Measurements from ENCODE around the gene DIRAS3. TPM values are rescaled to one million over a fixed set of nuclear protein-coding genes. Genes with fewer than 3 reads are reported as not detected.
"Not testable (repeated sequence)": the region's sequence is repeated elsewhere in the genome, so short reads cannot be mapped to it uniquely, and the experiment has no call there.

Gene DIRAS3
- polyA plus RNA-seq (2012; ENCODE audit: missing spikeins), result not detected

GRCh38 chr1:68049941-68050878 is at the start of gene DIRAS3:
DIRAS3 (minus strand) TSS chr1:68050627; CDS start chr1:68047297, 3,330 bp downstream.
- DNase-seq (ENCODE audit: insufficient read length) (no peak), FAIRE-seq (no peak)
- TF ChIP-seq POLR2A (IDR thresholded peaks at IDR 0.05; ENCODE audit: low read depth, low read length) (no peak), TAF1 (IDR thresholded peaks at IDR 0.05; ENCODE audit: borderline replicate concordance, low read depth, low read length) (no peak), POLR2AphosphoS5 (IDR thresholded peaks at IDR 0.05; ENCODE audit: low read depth, low read length) (no peak)

GRCh38 chr1:68093737-68094136 is 43.3 kb upstream of the DIRAS3 start:
- DNase-seq (ENCODE audit: insufficient read length) (no peak), FAIRE-seq (no peak)
- TF ChIP-seq TAF1 (IDR thresholded peaks at IDR 0.05; ENCODE audit: borderline replicate concordance, low read depth, low read length), result no peak
- TF ChIP-seq POLR2A (IDR thresholded peaks at IDR 0.05; ENCODE audit: low read depth, low read length), result no peak
- TF ChIP-seq POLR2AphosphoS5 (IDR thresholded peaks at IDR 0.05; ENCODE audit: low read depth, low read length), result no peak

- FAIRE-seq, result no peak
- no peak for DNase-seq (ENCODE audit: insufficient read length)
- no peak for TF ChIP-seq POLR2AphosphoS5 (IDR thresholded peaks at IDR 0.05; ENCODE audit: low read depth, low read length)
- no peak for TF ChIP-seq POLR2A (IDR thresholded peaks at IDR 0.05; ENCODE audit: low read depth, low read length)
- no peak for TF ChIP-seq TAF1 (IDR thresholded peaks at IDR 0.05; ENCODE audit: borderline replicate concordance, low read depth, low read length)
Observed at GRCh38 chr1:68087184-68087583, 36.8 kb upstream of the DIRAS3 start.

GRCh38 chr1:68085752-68086151 is 35.3 kb upstream of the DIRAS3 start:
- TF ChIP-seq POLR2AphosphoS5 (IDR thresholded peaks at IDR 0.05; ENCODE audit: low read depth, low read length) (no peak), TAF1 (IDR thresholded peaks at IDR 0.05; ENCODE audit: borderline replicate concordance, low read depth, low read length) (no peak), POLR2A (IDR thresholded peaks at IDR 0.05; ENCODE audit: low read depth, low read length) (no peak)
- no peak for DNase-seq (ENCODE audit: insufficient read length)

GRCh38 chr1:68083686-68084085 is 33.3 kb upstream of the DIRAS3 start:
- no peak for FAIRE-seq
- DNase-seq (ENCODE audit: insufficient read length), result no peak
- TF ChIP-seq POLR2AphosphoS5 (IDR thresholded peaks at IDR 0.05; ENCODE audit: low read depth, low read length) (no peak), POLR2A (IDR thresholded peaks at IDR 0.05; ENCODE audit: low read depth, low read length) (no peak), TAF1 (IDR thresholded peaks at IDR 0.05; ENCODE audit: borderline replicate concordance, low read depth, low read length) (no peak)

More at GRCh38 chr1:68085752-68086151, 35.3 kb upstream of the DIRAS3 start:
- FAIRE-seq, result no peak

GRCh38 chr1:68081775-68082283 is 31.4 kb upstream of the DIRAS3 start:
- no peak for TF ChIP-seq POLR2AphosphoS5 (IDR thresholded peaks at IDR 0.05; ENCODE audit: low read depth, low read length)
- TF ChIP-seq POLR2A (IDR thresholded peaks at IDR 0.05; ENCODE audit: low read depth, low read length), result no peak
- TF ChIP-seq TAF1 (IDR thresholded peaks at IDR 0.05; ENCODE audit: borderline replicate concordance, low read depth, low read length), result no peak
- DNase-seq (ENCODE audit: insufficient read length) (no peak), FAIRE-seq (no peak)

- TF ChIP-seq POLR2AphosphoS5 (IDR thresholded peaks at IDR 0.05; ENCODE audit: low read depth, low read length) (no peak), TAF1 (IDR thresholded peaks at IDR 0.05; ENCODE audit: borderline replicate concordance, low read depth, low read length) (no peak), POLR2A (IDR thresholded peaks at IDR 0.05; ENCODE audit: low read depth, low read length) (no peak)
- DNase-seq (ENCODE audit: insufficient read length) (no peak), FAIRE-seq (no peak)
Observed at GRCh38 chr1:68078647-68079046, 28.2 kb upstream of the DIRAS3 start.

GRCh38 chr1:68074472-68074871 is 24.0 kb upstream of the DIRAS3 start:
- FAIRE-seq, result no peak
- TF ChIP-seq TAF1 (IDR thresholded peaks at IDR 0.05; ENCODE audit: borderline replicate concordance, low read depth, low read length) (no peak), POLR2A (IDR thresholded peaks at IDR 0.05; ENCODE audit: low read depth, low read length) (no peak), POLR2AphosphoS5 (IDR thresholded peaks at IDR 0.05; ENCODE audit: low read depth, low read length) (no peak)
- DNase-seq (ENCODE audit: insufficient read length), result no peak

GRCh38 chr1:68065766-68066165 is 15.3 kb upstream of the DIRAS3 start:
- FAIRE-seq, result no peak
- no peak for DNase-seq (ENCODE audit: insufficient read length)
- no peak for TF ChIP-seq POLR2AphosphoS5 (IDR thresholded peaks at IDR 0.05; ENCODE audit: low read depth, low read length)
- TF ChIP-seq POLR2A (IDR thresholded peaks at IDR 0.05; ENCODE audit: low read depth, low read length), result no peak
- TF ChIP-seq TAF1 (IDR thresholded peaks at IDR 0.05; ENCODE audit: borderline replicate concordance, low read depth, low read length), result no peak

GRCh38 chr1:68058053-68058452 is 7.6 kb upstream of the DIRAS3 start:
- FAIRE-seq; DNase-seq (ENCODE audit: insufficient read length): not testable (repeated sequence)

GRCh38 chr1:68057564-68057963 is 7.1 kb upstream of the DIRAS3 start:
- TF ChIP-seq POLR2A (IDR thresholded peaks at IDR 0.05; ENCODE audit: low read depth, low read length), result no peak
- no peak for TF ChIP-seq TAF1 (IDR thresholded peaks at IDR 0.05; ENCODE audit: borderline replicate concordance, low read depth, low read length)
- TF ChIP-seq POLR2AphosphoS5 (IDR thresholded peaks at IDR 0.05; ENCODE audit: low read depth, low read length), result no peak
- no peak for FAIRE-seq
- DNase-seq (ENCODE audit: insufficient read length), result no peak

- TF ChIP-seq POLR2A (IDR thresholded peaks at IDR 0.05; ENCODE audit: low read depth, low read length) (no peak), POLR2AphosphoS5 (IDR thresholded peaks at IDR 0.05; ENCODE audit: low read depth, low read length) (no peak), TAF1 (IDR thresholded peaks at IDR 0.05; ENCODE audit: borderline replicate concordance, low read depth, low read length) (no peak)
- FAIRE-seq (no peak), DNase-seq (ENCODE audit: insufficient read length) (no peak)
Observed at GRCh38 chr1:68057050-68057449, 6.6 kb upstream of the DIRAS3 start.
